ENCODE results near the gene ADAMTSL4. TPM values are rescaled to one million over a fixed set of nuclear protein-coding genes. Genes with fewer than 3 reads are reported as not detected.

The ADAMTSL4 gene
- total RNA-seq, 1 donor from 2014 or later, result 1.6 TPM

- no peaks in the 10 kb centered on the region for H3K27me3 ChIP-seq (ENCODE audit: control insufficient read depth, insufficient read depth, low read length)
- H3K4me3 ChIP-seq (ENCODE audit: low read depth, low read length), result no peak overlapping the region
- DNase-seq (ENCODE audit: low read depth), result no peak
- FAIRE-seq, result no peak
- H3K36me3 ChIP-seq (ENCODE audit: control insufficient read depth, insufficient read depth, low read length), result peaks cover 9% of the 10 kb centered on the region
- TF ChIP-seq, protein P1, sequence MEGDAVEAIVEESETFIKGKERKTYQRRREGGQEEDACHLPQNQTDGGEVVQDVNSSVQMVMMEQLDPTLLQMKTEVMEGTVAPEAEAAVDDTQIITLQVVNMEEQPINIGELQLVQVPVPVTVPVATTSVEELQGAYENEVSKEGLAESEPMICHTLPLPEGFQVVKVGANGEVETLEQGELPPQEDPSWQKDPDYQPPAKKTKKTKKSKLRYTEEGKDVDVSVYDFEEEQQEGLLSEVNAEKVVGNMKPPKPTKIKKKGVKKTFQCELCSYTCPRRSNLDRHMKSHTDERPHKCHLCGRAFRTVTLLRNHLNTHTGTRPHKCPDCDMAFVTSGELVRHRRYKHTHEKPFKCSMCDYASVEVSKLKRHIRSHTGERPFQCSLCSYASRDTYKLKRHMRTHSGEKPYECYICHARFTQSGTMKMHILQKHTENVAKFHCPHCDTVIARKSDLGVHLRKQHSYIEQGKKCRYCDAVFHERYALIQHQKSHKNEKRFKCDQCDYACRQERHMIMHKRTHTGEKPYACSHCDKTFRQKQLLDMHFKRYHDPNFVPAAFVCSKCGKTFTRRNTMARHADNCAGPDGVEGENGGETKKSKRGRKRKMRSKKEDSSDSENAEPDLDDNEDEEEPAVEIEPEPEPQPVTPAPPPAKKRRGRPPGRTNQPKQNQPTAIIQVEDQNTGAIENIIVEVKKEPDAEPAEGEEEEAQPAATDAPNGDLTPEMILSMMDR (IDR thresholded peaks at IDR 0.05; ENCODE audit: insufficient read depth, low read length, severe bottlenecking), result no peak
Observed at GRCh38 chr1:150558303-150558704, 9.1 kb downstream of the ADAMTSL4 start.

GRCh38 chr1:150558761-150559655, 9.8 kb downstream of the ADAMTSL4 start:
- H3K36me3 ChIP-seq (ENCODE audit: control insufficient read depth, insufficient read depth, low read length), result peaks cover 8% of the 10 kb centered on the region
- H3K27me3 ChIP-seq (ENCODE audit: control insufficient read depth, insufficient read depth, low read length), result no peaks in the 10 kb centered on the region
- no peak for DNase-seq (ENCODE audit: low read depth)
- TF ChIP-seq, protein P1 (IDR thresholded peaks at IDR 0.05; ENCODE audit: insufficient read depth, low read length, severe bottlenecking), result no peak
- FAIRE-seq, result no peak
- no peak overlapping the region for H3K4me3 ChIP-seq (ENCODE audit: low read depth, low read length)

DNA sequence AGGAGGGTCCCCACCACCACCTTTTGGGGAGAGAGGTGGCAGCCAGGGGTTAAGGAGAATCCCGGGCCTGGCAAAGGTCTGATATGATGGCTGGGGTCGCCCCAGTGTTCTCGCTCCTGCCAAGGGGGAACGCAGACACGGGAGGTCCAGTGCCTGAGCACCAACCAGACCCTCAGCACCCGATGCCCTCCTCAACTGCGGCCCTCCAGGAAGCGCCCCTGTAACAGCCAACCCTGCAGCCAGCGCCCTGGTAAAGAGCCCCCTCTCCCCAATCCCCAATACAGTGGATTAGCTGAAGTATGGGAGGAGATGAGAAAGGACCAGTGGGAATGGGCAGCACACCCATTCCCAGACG, 10.4 kb downstream of the ADAMTSL4 start:
- FAIRE-seq (no peak), DNase-seq (ENCODE audit: low read depth) (no peak)
- peaks cover 7% of the 10 kb centered on the region for H3K36me3 ChIP-seq (ENCODE audit: control insufficient read depth, insufficient read depth, low read length)
- no peaks in the 10 kb centered on the region for H3K27me3 ChIP-seq (ENCODE audit: control insufficient read depth, insufficient read depth, low read length)
- TF ChIP-seq, protein P1 (IDR thresholded peaks at IDR 0.05; ENCODE audit: insufficient read depth, low read length, severe bottlenecking), result no peak
- H3K4me3 ChIP-seq (ENCODE audit: low read depth, low read length), result no peak overlapping the region

GRCh38 chr1:150560011-150560438, 10.8 kb downstream of the ADAMTSL4 start:
- Histone ChIP-seq H3K4me3 (ENCODE audit: low read depth, low read length) (no peak overlapping the region), H3K27me3 (ENCODE audit: control insufficient read depth, insufficient read depth, low read length) (no peaks in the 10 kb centered on the region), H3K36me3 (ENCODE audit: control insufficient read depth, insufficient read depth, low read length) (peaks cover 7% of the 10 kb centered on the region)
- DNase-seq (ENCODE audit: low read depth) (no peak), FAIRE-seq (peak; percentile 7)
- TF ChIP-seq, protein P1 (IDR thresholded peaks at IDR 0.05; ENCODE audit: insufficient read depth, low read length, severe bottlenecking), result peak; percentile 98

DNA sequence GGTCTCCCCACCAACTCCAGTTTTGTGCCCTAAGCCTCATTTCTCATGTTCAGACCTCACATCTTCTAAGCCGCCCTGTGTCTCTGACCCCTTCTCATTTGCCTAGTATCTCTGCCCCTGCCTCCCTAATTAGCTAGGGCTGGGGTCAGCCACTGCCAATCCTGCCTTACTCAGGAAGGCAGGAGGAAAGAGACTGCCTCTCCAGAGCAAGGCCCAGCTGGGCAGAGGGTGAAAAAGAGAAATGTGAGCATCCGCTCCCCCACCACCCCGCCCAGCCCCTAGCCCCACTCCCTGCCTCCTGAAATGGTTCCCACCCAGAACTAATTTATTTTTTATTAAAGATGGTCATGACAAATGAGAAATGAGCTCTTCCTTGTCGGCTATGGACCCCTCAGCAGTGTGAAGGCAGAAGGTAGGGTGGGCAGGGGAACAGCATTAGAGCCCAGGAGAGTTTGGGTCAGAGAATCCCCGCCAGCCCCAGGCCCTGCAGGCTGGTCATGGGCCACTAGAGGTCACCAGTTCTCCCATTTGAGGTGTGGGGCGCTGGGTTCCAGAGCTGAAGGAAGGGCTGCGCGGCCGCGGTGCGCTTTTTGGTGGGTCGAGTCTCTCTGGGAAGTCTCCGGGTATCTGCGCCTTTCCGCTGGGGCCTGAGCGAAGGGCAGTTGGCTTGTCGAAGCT, 11.5 kb downstream of the ADAMTSL4 start:
- TF ChIP-seq, protein P1 (IDR thresholded peaks at IDR 0.05; ENCODE audit: insufficient read depth, low read length, severe bottlenecking), result peak; percentile 93
- peak overlapping the region; percentile 53 for H3K4me3 ChIP-seq (ENCODE audit: low read depth, low read length)
- no peak for FAIRE-seq
- peaks cover 6% of the 10 kb centered on the region for H3K36me3 ChIP-seq (ENCODE audit: control insufficient read depth, insufficient read depth, low read length)
- no peak for DNase-seq (ENCODE audit: low read depth)
- no peaks in the 10 kb centered on the region for H3K27me3 ChIP-seq (ENCODE audit: control insufficient read depth, insufficient read depth, low read length)
